Fibroblast of the aortic adventitia (primary cell): ENCODE results near the gene SLIT1. TPM values are rescaled to one million over a fixed set of nuclear protein-coding genes. Genes with fewer than 3 reads are reported as not detected.

Experiments
- DNase-seq: peaks from one replicate; pipeline ENCODE4 v3.0.0-alpha.2; 2010; ENCODE audit warnings: low read depth
- H3K4me3 ChIP-seq: 2 replicates; pipeline ENCODE4 v1.5.1; 2011; ENCODE audit warnings: low read depth, mild to moderate bottlenecking, control low read depth, low read length, moderate library complexity
- total RNA-seq: library from RNA; depleted of rRNA; stranded (reverse); fragments of >200 nt; gene quantifications from 2 replicates; pipeline ENCODE4 v1.2.3, GENCODE V29; 2012; ENCODE audit warnings: low replicate concordance
- TF ChIP-seq, protein P1 (sequence below): IDR thresholded peaks from 2 replicates; pipeline ENCODE4 v1.5.1; 2011; ENCODE audit warnings: mild to moderate bottlenecking, low read length, control low read depth, inconsistent platforms; ENCODE audit not compliant: insufficient read depth

Gene SLIT1
- total RNA-seq, 1 donor: 0.09 TPM

DNA sequence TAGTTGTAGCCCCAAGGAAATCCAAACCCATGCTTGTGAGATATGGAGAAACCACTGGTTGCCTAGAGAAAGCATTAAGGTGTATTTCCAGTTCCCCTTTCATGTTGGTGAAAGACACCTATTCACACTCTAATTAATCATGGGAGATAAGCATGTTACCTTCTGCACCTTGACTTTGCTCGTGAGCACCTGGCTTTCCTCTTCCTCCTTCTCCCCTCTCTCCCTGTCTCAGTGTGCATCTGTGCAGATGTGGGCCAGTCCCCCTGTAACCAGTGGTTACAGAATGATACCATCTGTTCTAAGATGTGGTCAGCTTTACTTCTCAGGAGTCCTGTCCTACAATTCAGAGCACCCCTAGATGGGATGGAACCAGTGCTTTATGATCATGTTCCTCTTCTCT lies 193.0 kb downstream of the SLIT1 start:
- DNase-seq: no peak
- TF ChIP-seq, protein P1, sequence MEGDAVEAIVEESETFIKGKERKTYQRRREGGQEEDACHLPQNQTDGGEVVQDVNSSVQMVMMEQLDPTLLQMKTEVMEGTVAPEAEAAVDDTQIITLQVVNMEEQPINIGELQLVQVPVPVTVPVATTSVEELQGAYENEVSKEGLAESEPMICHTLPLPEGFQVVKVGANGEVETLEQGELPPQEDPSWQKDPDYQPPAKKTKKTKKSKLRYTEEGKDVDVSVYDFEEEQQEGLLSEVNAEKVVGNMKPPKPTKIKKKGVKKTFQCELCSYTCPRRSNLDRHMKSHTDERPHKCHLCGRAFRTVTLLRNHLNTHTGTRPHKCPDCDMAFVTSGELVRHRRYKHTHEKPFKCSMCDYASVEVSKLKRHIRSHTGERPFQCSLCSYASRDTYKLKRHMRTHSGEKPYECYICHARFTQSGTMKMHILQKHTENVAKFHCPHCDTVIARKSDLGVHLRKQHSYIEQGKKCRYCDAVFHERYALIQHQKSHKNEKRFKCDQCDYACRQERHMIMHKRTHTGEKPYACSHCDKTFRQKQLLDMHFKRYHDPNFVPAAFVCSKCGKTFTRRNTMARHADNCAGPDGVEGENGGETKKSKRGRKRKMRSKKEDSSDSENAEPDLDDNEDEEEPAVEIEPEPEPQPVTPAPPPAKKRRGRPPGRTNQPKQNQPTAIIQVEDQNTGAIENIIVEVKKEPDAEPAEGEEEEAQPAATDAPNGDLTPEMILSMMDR: no peak
- H3K4me3 ChIP-seq: no peak overlapping the region

DNA sequence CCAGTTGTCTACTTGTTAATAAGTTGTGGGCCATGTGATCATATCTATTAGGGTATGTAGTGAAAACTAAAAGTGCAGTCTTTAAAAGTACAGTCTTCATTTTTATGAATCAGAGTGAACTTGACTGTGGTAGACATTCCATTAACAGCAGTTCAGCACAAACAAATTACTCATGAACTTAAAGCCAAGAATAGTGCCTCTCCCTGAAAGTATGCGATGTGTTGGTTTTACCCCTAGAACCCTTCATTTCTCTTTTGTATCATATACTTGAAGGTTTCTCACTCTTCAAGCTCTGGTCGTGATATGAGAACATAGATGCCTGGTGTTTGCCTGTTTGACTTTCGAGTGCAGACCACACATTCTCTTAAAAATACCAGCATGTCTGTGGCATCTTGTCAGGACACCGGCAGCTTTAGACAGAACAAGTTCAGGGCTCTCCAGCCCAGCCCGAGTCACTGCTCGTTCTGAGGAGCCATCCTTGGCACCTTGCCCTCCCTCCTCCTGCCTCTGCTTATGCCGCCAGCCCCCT lies 194.4 kb downstream of the SLIT1 start:
- H3K4me3 ChIP-seq: no peak overlapping the region
- TF ChIP-seq, protein P1: no peak
- DNase-seq: peak; percentile 71

DNA sequence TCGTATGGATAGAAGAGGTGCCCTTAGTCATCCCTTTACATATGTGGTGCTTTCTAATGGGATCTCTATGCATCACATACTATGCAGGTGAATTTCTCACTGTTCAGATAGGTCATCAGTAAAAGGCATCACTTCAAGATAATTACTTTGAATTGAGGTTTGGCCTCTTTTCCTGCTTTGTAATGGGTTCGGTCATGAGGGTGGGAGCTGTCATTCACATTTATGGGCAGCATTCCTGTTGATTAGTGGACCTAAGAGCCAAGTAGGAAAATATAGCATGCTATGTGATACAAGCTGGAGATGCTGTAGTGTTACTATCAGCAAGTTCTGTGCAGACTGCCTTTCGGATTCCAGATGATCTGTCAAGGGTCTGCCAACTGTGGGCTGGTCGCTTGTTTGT lies 197.3 kb downstream of the SLIT1 start:
- TF ChIP-seq, protein P1: no peak
- DNase-seq: no peak
- H3K4me3 ChIP-seq: no peak overlapping the region

DNA sequence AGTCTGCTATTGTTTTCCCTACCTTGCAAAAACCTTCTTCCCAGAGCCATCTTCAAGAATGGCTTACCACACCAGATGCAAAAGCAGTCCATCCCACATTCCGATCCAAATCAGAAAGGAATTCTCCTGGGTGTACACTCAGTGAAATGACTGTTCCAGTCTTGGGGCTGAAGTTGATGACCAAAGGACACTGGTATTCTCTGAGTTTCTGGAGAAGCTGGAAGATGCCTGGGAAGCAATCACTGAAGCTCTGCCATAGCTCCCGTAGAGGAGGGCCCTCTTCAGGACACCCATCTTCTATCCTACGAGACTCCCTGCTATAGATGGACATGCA lies 197.9 kb downstream of the SLIT1 start:
- no peak for DNase-seq
- TF ChIP-seq, protein P1: no peak
- H3K4me3 ChIP-seq: no peak overlapping the region

DNA sequence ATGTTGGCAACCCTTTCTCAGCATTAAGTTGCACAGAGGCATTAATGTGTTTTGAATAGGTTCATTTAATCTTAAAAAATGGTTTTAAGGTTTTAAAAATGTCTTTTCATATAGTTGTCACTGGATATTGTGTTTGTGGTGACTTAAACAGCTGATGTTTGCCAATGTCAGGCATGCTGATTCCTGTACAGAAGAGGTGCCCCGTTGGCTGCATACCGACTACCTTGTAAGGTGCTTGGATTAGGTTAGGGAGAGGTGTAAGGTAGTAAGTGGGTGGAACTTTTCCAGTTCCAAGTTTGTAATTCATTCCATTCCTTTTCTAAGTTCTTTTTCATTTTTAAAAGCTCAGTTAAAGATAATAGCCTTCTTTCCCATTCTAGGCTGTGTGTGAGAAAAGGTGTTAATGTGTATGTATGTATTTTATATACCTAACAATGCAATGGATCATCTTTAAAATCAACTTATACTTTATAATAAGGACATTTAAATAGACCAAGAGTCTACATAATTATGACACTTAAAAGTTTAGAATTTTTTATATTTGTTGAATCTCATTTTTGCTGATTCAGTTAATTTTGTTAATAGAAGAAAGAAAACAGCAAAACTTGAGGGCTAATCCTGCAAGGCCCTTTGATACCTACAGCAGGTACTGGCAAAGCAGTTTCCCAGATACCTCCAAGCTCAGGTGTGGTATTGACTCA lies 198.5 kb downstream of the SLIT1 start:
- TF ChIP-seq, protein P1: no peak
- DNase-seq: no peak

DNA sequence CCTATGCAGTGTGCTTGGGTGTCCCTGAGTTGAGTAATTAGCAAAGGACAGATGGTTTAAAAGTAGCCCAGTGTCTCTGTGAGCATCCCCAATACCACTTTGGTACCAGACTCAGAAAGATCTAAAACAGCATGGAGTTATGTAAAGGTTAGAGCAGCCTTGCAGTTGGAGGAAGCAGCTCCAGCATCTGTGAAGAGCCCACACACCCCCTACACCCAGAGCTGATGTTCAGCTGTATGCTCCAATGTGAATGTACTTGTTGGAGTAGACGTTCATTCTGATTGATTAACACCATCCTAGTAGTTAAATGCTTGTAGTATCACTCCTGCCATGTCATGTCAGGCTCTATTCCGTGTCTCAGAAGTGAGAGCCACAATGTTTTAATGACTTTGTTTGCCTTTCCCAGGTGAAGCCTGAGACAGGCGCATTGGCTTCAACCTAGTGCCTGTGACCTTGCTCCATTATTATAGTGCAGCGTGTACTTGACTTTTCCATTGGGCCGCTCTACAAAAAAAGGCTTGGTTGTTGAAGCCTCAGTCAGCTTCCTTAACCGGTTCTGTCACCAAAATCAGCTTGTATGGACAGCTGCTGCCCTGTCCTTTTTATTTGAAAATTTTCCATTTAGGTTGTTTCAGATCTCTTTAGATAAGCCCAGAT lies 199.4 kb downstream of the SLIT1 start:
- no peak overlapping the region for H3K4me3 ChIP-seq
- TF ChIP-seq, protein P1: no peak
- no peak for DNase-seq

More for the DNA sequence above, 198.5 kb downstream of the SLIT1 start:
- H3K4me3 ChIP-seq: no peak overlapping the region
